ENCODE measurements around the gene KRTAP1-1.
"Not testable (repeated sequence)": the region's sequence is repeated elsewhere in the genome, so short reads cannot be mapped to it uniquely, and the experiment has no call there.

KRTAP1-1 gene, protein sequence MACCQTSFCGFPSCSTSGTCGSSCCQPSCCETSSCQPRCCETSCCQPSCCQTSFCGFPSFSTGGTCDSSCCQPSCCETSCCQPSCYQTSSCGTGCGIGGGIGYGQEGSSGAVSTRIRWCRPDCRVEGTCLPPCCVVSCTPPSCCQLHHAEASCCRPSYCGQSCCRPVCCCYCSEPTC

DNA sequence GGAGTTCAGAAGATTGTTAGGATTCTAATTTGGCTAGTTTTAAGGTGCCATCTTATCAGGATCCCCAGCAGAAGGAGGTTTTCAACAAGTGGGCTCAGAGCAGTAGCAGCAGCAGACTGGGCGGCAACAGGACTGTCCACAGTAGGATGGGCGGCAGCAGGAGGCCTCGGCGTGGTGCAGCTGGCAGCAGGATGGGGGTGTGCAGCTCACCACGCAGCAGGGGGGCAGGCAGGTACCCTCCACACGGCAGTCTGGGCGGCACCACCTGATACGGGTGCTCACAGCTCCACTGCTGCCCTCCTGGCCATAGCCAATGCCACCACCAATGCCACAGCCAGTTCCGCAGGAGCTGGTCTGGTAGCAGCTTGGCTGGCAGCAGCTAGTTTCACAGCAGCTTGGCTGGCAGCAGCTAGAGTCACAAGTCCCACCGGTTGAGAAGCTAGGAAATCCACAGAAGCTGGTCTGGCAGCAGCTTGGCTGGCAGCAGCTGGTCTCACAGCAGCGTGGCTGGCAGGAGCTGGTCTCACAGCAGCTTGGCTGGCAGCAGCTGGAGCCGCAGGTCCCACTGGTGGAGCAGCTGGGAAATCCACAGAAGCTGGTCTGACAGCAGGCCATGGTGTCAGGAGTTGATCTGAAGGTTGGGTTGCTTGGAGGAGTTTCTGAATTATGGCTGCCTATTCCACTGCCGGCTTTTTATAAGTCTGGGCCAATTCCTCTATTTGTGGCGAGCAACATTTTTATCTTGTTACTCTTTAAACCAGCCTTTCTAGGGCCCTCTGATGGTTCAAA is at the start of gene KRTAP1-1:
TSS of gene KRTAP1-1 (minus strand) at position 668 of the 789 bp plus-strand sequence. CDS start at position 615, 53 bp downstream.
- DNase-seq (ENCODE audit: low read depth in 2 of 2, low spot score in 1 of 2): not testable (repeated sequence)

DNA sequence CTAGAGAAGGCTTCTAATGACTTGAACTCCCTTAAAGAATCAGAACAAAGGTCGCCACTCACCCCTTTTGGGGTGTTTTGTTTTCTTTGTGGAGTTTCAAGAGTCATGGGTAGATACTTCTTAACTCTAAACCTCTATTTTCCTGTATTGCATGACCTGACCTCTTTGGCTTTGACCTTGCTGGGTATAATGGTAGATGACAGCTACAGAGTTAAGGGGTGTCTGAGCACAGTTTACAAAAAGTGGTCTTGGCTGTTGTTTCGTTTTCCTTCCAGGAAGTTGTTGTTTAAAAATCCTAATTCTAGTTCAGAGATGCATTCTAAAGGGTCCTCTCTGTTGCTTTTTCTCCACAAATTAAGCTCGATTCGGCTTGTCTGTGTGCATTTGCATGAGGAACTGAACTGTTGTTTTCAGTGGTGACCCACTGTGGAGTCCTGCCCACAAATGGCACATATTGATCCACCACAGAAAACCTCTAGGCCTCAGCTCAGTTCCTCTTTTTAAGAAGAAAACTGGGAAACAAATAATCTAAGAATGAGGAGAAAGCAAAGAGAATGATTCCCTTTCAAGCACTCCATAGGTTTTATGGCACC is 47.6 kb upstream of the KRTAP1-1 start:
- not testable (repeated sequence) for DNase-seq (ENCODE audit: low read depth in 2 of 2, low spot score in 1 of 2)

DNA sequence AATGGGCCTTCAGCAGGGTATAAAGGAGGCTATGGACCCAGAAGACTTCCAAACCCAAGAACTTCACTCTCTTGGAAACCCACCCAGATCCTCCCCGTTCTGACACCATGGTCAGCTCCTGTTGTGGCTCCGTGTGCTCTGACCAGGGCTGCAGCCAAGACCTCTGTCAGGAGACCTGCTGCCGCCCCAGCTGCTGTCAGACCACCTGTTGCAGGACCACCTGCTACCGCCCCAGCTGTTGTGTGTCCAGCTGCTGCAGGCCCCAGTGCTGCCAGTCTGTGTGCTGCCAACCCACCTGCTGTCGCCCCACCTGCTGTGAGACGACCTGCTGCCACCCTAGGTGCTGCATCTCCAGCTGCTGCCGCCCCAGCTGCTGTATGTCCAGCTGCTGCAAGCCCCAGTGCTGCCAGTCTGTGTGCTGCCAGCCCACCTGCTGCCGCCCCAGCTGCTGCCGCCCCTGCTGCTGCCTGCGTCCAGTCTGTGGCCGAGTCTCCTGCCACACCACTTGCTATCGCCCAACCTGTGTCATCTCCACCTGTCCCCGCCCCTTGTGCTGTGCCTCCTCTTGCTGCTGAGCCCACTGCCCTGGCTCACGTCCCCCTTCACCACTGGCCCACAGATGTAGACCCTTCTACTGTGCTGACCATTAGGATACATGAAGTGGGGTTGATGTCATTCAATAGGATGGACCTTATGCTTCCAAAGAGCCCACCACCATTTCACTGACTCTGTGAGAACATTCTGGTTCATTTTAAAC is 43.0 kb upstream of the KRTAP1-1 start, which contains the start of gene KRTAP4-7:
TSS of gene KRTAP4-7 (plus strand) at position 51 of the 757 bp plus-strand sequence. CDS start at position 108, 57 bp downstream.
- DNase-seq (ENCODE audit: low read depth in 2 of 2, low spot score in 1 of 2): not testable (repeated sequence)

DNA sequence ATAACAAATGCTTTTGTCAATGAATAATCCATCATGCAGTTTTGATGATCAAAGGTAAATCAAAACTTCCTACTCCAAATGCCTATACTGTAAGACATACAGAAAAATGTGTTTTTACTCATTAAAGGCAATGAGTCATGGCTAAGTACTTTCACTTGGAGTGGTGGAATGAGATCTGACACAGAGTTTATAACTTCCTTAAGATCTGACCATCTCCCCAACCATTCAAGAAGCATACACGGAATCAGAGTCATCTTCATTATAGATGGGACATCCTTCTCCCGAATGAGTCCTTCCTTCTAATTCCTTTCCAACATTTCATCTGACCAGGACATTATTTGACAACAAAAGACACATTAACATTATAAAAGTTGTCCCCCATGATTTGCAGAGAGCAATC is 42.2 kb upstream of the KRTAP1-1 start:
- DNase-seq (ENCODE audit: low read depth in 2 of 2, low spot score in 1 of 2): not testable (repeated sequence)

DNA sequence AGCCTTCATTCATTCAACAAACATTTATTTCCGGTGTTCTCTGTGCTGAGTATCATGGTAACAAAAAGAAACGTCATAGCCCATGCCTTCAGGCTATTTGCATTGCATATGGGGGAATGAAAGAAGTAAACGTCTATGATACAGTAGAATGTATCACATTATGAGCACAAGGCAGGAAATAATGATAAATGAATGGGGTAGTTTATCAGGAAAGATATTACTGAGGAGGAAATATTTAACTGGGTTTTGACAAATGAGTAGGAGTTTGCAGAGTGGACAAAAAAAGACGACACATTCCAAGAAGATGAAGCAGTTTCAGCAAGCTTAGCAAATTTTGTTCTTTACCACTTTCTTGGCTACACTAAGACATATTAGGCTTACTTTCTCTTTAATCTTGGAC is 41.4 kb upstream of the KRTAP1-1 start:
- no peak for DNase-seq (ENCODE audit: low read depth in 2 of 2, low spot score in 1 of 2)

DNA sequence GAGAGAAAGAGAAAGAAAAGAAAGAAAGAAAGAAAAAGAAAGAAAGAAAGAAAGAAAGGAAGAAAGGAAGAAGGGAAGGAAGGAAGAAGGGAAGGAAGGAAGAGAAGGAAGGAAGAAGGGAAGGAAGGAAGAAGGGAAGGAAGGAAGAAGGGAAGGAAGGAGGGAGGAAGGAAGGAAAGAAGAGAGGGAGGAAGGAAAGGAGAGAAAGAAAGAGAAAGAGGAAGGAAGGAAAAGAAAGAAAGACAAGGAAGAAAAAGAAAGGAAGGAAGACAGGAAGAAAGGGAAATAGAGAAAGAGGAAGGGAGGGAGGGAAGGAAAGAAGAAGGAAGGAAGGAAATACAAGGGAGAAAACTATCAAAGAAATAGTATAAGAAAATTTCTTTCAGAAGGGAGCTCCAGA is 35.5 kb upstream of the KRTAP1-1 start:
- no peak for DNase-seq (ENCODE audit: low read depth in 2 of 2, low spot score in 1 of 2)

DNA sequence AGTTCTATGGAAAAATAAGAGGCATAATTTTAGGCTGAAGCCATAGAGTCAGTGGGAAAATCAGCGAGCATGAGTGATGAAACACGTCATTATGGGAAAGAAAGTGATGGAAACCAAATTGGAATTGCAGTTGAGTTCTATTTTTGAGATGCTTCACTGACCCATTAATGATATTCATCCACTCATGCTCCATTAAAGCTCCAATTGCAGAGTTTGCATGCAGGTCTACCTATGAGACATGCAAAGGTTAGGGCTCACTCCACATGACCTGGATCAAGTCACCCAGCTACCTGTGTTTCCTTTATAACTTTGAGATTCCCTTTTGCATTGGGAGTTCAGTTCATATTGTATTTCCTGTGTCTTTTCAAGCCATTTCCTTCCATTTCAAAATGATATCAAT is 32.4 kb upstream of the KRTAP1-1 start:
- no peak for DNase-seq (ENCODE audit: low read depth in 2 of 2, low spot score in 1 of 2)

DNA sequence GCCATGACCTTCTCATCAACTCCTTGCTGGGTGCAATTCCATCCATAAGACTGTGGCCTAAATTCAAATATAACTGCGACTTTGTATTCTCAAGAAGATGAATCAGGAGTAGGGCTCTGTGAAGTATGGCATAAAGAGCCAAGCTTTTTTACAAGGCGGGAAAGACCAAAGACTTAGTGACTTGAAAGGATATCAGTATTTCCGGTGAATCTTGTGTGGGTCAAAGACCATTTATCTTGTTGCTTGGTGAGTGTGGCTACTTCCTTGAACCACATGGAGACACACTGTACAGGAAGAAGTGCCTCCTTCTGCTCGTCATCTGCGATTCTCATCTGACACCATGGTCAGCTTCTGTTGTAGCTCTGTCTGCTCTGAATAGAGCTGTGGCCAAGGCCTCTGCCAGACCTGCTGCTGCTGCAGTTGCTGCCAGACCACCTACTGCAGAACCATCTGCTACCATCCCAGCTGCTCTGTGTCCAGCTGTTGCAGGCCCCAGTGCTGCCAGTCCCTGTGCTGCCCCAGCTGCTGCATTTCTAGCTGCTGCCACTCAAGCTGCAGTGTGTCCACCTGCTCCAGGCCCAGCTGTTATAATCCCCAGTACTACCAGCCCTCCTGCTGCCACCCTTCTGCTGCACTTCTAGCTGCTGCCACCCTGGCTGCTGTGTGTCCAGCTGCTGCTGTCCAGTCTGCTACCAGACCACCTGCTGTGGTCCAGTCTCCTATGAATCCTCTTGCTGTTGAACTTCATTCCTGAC is 30.5 kb upstream of the KRTAP1-1 start:
- DNase-seq (ENCODE audit: low read depth in 2 of 2, low spot score in 1 of 2): no peak

DNA sequence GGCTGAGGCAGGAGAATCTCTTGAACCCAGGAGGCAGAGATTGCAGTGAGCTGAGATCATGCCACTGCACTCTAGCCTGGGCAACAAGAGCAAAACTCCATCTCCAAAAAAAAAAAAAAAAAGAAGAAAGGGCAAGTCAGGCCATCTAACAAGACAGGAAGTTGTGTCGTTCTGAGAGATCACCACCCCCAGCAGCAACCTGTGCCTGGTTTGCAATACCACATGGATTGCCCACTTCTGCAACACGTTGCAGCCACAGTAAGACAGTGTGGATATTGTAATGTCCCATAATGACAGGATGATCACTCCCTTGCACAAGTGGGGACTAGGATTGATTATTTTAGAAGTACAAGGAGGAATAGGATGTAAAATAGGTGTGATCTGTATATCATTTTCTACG is 27.8 kb upstream of the KRTAP1-1 start:
- DNase-seq (ENCODE audit: low read depth in 2 of 2, low spot score in 1 of 2): no peak

DNA sequence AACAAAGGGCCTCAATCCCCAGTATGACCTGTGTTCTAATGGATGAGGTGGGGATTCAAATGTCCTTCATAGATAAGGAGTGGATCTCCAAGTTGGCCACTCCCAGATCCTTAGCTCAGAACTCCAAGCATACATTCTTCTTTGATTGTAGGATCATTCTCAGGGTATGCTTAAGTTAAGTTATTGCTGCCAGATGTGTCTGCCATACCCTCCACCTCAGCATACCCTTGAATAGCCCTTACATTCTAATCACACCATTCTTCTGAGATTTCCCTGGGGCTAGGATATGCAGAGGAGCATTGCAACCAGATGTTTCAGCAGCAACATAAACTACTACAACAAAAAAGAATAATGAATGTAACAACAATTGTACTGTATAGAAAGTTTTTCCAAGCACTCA is 26.0 kb upstream of the KRTAP1-1 start:
- DNase-seq (ENCODE audit: low read depth in 2 of 2, low spot score in 1 of 2): no peak

DNA sequence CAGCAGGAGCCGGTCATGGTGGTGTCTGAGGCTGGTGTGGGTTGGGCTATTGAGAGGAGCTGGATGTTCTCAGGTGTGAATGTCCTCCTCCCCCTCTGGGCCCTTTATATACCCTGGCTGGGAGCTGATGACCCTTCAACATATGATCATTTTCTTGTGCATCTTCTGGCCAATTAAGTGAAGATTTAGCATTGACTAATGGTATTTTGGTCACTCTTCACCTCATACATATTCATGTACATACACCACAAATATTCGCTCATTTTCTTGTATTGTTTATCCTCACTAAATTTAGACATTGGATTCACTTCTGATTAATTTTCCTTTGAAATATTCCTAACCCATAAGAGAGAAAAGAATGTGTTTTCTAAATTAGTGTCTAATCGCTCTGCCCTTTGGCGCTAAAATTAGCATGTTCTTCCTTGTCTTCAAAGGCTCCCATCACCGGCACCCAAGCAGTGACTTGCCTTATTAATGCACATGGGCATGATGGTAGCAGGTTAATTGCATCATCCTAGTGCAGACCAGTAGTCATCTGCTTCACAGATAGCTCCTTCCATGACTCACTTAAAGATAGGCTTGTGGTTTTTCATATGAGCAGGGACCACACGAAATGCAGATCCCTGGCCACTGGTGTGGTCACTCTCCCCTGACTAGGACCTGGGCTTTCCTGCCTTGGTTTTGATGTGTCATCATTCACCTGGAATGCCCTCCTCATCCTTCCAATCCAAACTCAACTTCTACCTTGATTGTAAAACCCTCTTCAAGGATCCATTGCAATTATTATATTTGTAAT is 24.8 kb upstream of the KRTAP1-1 start, which contains the start of gene KRTAP2-4:
TSS of gene KRTAP2-4 (minus strand) at position 51 of the 796 bp plus-strand sequence. CDS start at position 17, 34 bp downstream.
- no peak for DNase-seq (ENCODE audit: low read depth in 2 of 2, low spot score in 1 of 2)

DNA sequence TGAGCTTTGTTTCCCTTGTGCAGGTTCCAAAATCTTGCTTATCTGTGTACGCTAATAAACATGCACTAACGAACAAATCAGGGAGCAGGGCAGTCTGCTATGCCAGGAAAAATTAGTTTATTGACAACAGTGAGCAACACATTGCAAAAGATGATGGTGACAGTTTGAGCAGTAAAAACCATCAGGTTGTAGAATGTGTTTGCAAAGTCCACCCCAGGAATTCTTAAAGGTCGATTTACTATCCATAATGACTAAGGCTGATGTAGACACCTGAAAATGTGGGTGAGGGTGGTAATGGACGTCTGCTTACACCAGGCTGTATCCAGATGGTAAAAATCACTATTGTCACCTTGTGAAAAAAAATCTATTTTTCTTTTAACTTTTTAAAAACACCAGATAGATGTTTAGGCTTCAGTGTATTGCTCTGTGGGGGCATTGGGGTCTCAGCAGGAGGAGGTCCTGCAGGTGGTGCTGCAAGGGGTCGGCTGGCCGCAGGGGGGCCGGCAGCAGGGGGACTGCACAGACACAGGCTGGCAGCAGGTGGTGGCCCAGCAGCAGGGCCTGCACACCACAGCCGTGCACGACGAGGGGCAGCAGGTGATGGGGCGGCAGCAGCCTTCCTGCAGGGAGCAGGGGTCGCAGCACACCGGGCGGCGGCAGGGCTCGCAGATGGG is 23.9 kb upstream of the KRTAP1-1 start:
- DNase-seq (ENCODE audit: low read depth in 2 of 2, low spot score in 1 of 2): not testable (repeated sequence)

DNA sequence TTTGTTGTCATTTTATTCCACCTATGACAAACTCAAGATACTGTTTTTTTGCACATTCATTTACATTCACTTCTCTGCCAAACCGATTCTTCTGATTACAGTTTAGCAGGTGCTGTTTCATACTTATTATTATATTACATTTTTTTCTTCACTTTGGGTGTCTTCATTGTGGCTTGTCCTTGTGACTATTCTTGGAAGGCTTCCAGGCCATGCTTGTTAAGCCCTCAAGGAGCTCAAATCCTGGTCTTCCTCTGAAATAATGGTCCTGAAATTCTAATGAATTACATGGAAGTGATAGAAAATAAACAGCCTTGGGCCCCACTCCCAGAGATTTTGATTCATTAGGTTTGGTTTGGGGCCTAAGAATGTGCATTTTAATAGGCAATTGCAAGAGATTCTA is 23.1 kb upstream of the KRTAP1-1 start:
- no peak for DNase-seq (ENCODE audit: low read depth in 2 of 2, low spot score in 1 of 2)

DNA sequence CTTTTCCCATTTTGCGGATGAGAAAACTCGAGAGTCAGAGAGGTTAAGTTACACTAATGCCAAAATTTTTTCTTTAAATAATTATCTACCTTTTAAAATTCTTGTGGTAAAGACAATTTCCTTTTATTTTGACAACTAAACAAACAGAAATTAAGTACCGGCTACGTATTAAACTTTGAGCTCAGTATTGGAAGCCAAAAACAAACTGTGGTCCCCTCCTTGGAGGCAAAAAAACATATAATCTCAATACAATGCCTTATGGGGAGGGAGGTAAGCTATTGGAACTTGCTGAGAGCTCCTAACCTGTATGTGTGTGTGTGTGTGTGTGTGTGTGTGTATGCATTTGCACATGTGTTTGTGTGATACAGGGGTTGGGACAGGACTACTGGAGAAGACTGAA is 22.2 kb upstream of the KRTAP1-1 start:
- DNase-seq (ENCODE audit: low read depth in 2 of 2, low spot score in 1 of 2): no peak

DNA sequence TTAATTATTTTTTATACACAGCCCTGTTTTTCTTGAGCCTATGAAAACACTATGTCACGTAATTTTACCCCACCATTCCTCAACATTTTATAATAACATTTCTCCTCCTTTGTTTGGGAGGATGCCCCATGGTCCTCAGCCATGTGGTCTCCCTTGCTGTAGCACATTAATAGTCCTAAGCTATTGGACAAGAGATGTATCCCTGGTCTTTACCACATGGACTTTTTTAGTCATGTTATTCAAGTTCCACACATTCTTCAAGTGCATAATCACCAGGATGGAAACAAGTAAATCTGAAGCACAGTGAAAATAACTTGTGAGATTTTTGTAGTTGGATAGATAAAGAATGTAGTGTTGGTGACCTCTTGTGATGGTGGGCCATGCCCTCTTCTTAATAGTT is 20.7 kb upstream of the KRTAP1-1 start:
- no peak for DNase-seq (ENCODE audit: low read depth in 2 of 2, low spot score in 1 of 2)

DNA sequence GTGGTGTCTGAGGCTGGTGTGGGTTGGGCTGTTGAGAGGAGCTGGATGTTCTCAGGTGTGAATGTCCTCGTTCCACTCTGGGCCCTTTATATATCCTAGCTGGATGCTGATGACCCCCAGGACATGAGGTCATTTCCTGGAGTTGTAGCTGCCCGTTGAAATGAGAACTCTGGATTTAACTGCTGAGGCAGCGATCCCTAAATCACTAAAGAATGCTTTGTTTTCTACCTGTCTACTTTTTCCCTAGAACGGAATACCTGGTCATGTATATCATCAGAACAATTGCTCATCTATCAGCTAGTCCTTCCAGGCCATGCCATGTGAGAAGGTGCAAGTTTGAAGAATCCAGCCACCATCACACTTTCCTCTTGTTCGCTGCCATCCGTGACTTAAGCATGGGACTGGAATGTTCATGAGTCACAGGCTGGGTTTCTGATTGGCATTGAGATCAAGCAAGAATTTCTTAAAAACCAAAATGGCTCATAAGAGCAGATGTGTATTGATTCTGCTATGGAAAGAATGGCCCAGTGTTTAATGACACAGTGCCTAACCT is 18.9 kb upstream of the KRTAP1-1 start, which contains the start of gene KRTAP2-3:
TSS of gene KRTAP2-3 (minus strand) at position 63 of the 553 bp plus-strand sequence. CDS start 64 bp downstream, outside the sequence.
- no peak for DNase-seq (ENCODE audit: low read depth in 2 of 2, low spot score in 1 of 2)

DNA sequence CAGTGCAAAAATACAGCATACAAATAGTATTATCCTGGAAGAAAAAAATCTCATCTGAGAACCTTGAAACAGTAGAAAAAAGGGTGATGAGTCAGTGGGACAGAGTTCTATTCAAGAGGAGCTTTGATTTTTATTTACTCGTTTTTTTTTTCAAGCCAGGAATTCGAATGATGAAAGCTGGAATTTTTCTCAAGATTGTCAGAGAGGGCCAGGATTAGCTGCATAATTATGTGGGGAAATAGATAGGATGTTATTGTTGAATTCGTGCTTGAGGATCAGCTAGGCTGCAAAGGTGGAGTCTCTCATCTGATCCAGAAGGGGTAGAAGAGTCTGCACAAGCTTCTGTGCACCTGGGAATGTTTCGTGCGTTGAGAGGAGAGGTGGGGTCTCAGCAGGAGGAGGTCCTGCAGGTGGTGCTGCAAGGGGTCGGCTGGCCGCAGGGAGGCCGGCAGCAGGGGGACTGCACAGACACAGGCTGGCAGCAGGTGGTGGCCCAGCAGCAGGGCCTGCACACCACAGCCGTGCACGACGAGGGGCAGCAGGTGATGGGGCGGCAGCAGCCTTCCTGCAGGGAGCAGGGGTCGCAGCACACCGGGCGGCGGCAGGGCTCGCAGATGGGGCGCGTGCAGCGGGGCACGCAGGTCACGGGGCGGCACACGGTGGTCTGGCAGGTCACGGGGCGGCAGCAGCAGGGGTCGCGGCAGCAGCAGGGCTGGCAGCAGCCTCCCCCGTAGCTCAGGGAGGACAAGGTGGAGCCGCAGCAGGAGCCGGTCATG is 18.2 kb upstream of the KRTAP1-1 start:
- DNase-seq (ENCODE audit: low read depth in 2 of 2, low spot score in 1 of 2): not testable (repeated sequence)

DNA sequence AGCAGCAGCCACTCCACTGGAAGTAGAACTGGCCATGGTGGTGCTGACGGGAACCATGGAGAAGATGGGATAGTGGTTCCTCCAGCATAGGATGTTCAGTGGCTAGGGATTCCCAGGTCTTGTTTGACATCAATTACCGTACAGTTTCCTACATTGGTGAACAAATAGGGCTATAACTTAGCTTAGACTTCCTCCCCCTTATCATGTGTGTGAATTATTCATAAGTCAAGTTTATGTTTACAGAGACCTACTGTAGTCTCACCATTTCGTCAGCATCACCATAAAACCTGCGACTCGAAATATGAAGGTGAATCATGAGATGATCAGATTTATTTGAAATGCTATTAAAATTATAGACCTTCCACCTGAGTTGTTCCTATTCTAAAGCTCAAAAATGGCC is 17.5 kb upstream of the KRTAP1-1 start:
- DNase-seq (ENCODE audit: low read depth in 2 of 2, low spot score in 1 of 2): no peak
